HepG2 (cell line): ENCODE data around the gene GPN2. TPM values are rescaled to one million over a fixed set of nuclear protein-coding genes. Genes with fewer than 3 reads are reported as not detected.

Experiments used
- ATAC-seq: fragments of 200-7000 bp; cut with Tn5 transposase; 3 replicates; pipeline ENCODE4 v1.9.1; 2020; ENCODE audit warnings: mild to moderate bottlenecking, moderate library complexity
- BruUV-seq: library from RNA; stranded (reverse); fragments of 400-500 nt; replicated peaks from 2 replicates; lab custom pipeline; 2021; lab: Mats Ljungman, UMichigan
- CTCF ChIA-PET: fragments of 300-600 bp; formaldehyde crosslinking; extraction: SDS; loops from one replicate; lab custom pipeline; 2021; ENCODE audit warnings: low total read pairs, inconsistent platforms, low intra/inter-chr PET ratio; lab: Yijun Ruan, JAX
- POLR2A ChIA-PET: fragments of 350-600 bp; sonication (Branson Sonifier 250); formaldehyde crosslinking; loops from one replicate; lab custom pipeline; 2020; ENCODE audit warnings: antibody characterized with exemption, inconsistent platforms; lab: Yijun Ruan, JAX
- DNase-seq: peaks from one replicate; pipeline ENCODE4 v3.0.0-alpha.2; 2015; ENCODE audit warnings: low spot score
- FAIRE-seq: peaks from 3 replicates; lab custom pipeline; 2011; peaks lifted over from hg19 to GRCh38; lab: Jason Lieb, UNC
- H2AFZ ChIP-seq: one replicate; pipeline ENCODE4 v1.6.1; 2011; ENCODE audit warnings: low read length, inconsistent platforms
- H3K27ac ChIP-seq: fragments of 300-600 bp; 3 replicates; pipeline ENCODE4 v1.8.0; 2011; ENCODE audit warnings: mixed run types, mild to moderate bottlenecking, mixed read lengths, low read length, inconsistent platforms; ENCODE audit not compliant: insufficient read depth; ENCODE audit errors: extremely low read length
- H3K27me3 ChIP-seq, 2 experiments: fragments of 200-600 bp in 1 of 2; 2 replicates in 1 of 2; 3 replicates in 1 of 2; pipeline versions ENCODE4 v1.6.0 to v1.8.0; 2011; ENCODE audit warnings: low read length in 2 of 2, mild to moderate bottlenecking in 2 of 2, moderate library complexity in 2 of 2, inconsistent platforms in 1 of 2; ENCODE audit not compliant: insufficient read depth in 2 of 2, control insufficient read depth in 1 of 2
- H3K36me3 ChIP-seq, 2 experiments: fragments of 200-600 bp in 1 of 2; replicated peaks in 1 of 2; 2 replicates in 1 of 2; 3 replicates in 1 of 2; pipeline versions ENCODE4 v1.5.1 to v1.8.0; 2011; ENCODE audit warnings: low read length in 2 of 2, inconsistent platforms in 1 of 2; ENCODE audit not compliant: insufficient read depth in 2 of 2, control insufficient read depth in 1 of 2
- H3K4me1 ChIP-seq: 2 replicates; pipeline ENCODE4 v1.5.1; 2012; ENCODE audit warnings: low read length, inconsistent platforms; ENCODE audit not compliant: insufficient read depth
- H3K4me2 ChIP-seq: 2 replicates; pipeline ENCODE4 v1.6.0; 2011; ENCODE audit warnings: low read depth, low read length, inconsistent platforms
- H3K4me3 ChIP-seq, 3 experiments: fragments of 200-600 bp in 1 of 3; sonication (generic), shearing (Covaris generic) in 1 of 3; replicated peaks in 1 of 3; 2 replicates each; pipeline ENCODE4 v1.5.1; 2011 to 2016; ENCODE audit warnings: low read length in 3 of 3, inconsistent platforms in 2 of 3, low read depth in 2 of 3, mild to moderate bottlenecking in 2 of 3, control low read depth in 1 of 3, mixed read lengths in 1 of 3; ENCODE audit not compliant: insufficient read depth in 1 of 3
- H3K79me2 ChIP-seq: one replicate; pipeline ENCODE4 v1.6.1; 2011; ENCODE audit warnings: low read length, inconsistent platforms; ENCODE audit not compliant: insufficient read depth
- H3K9ac ChIP-seq: 2 replicates; pipeline ENCODE4 v1.6.0; 2011; ENCODE audit warnings: mild to moderate bottlenecking, low read depth, low read length, inconsistent platforms; ENCODE audit not compliant: insufficient read depth
- H3K9me3 ChIP-seq: 2 replicates; pipeline ENCODE4 v1.5.1; 2012; ENCODE audit warnings: mild to moderate bottlenecking, low read length
- H4K20me1 ChIP-seq: 2 replicates; pipeline ENCODE4 v1.6.0; 2011; ENCODE audit warnings: inconsistent platforms, mild to moderate bottlenecking, low read length, moderate library complexity; ENCODE audit not compliant: insufficient read depth
- MATR3 ChIP-seq: sonication (generic); formaldehyde crosslinking; IDR thresholded peaks from 2 replicates; pipeline ENCODE4 v1.4.0; 2020; ENCODE audit warnings: missing genetic modification reagents
- MBD4 ChIP-seq: IDR thresholded peaks from 2 replicates; pipeline ENCODE4 v1.6.1; 2012; ENCODE audit warnings: low read length, inconsistent platforms, borderline replicate concordance
- NONO ChIP-seq, 2 experiments: fragments of 450-650 bp in 1 of 2; sonication (generic) in 1 of 2; formaldehyde crosslinking in 1 of 2; IDR thresholded peaks in 1 of 2; conservative IDR thresholded peaks in 1 of 2; 2 replicates each; pipeline versions ENCODE4 v1.6.1 to v1.8.0; 2017 to 2022; ENCODE audit warnings: mild to moderate bottlenecking in 1 of 2, missing genetic modification reagents in 1 of 2, moderate library complexity in 1 of 2
- PATZ1 ChIP-seq: sonication (generic); formaldehyde crosslinking; IDR thresholded peaks from 2 replicates; pipeline ENCODE4 v1.4.0; 2020; ENCODE audit warnings: missing genetic modification reagents
- ZNF232 ChIP-seq: sonication (generic); formaldehyde crosslinking; IDR thresholded peaks from 2 replicates; pipeline ENCODE4 v1.4.0; 2020; ENCODE audit warnings: missing genetic modification reagents, borderline replicate concordance
- ZNF256 ChIP-seq: sonication (generic); formaldehyde crosslinking; conservative IDR thresholded peaks from 2 replicates; pipeline ENCODE4 v1.4.0; 2020; ENCODE audit warnings: missing genetic modification reagents
- ZNF562 ChIP-seq: sonication (generic); formaldehyde crosslinking; IDR thresholded peaks from 2 replicates; pipeline ENCODE4 v1.8.0; 2022; ENCODE audit warnings: missing genetic modification reagents, borderline replicate concordance
- ZNF761 ChIP-seq: sonication (generic); formaldehyde crosslinking; conservative IDR thresholded peaks from 2 replicates; pipeline ENCODE4 v1.4.0; 2020; ENCODE audit warnings: mild to moderate bottlenecking, missing genetic modification reagents
- ZNF780A ChIP-seq: sonication (generic); formaldehyde crosslinking; IDR thresholded peaks from 2 replicates; pipeline ENCODE4 v1.8.0; 2022; ENCODE audit warnings: mild to moderate bottlenecking, missing genetic modification reagents, moderate library complexity
- WGBS: methylation state at CpG from one replicate; pipeline ENCODE4 v1.1.6; 2017; ENCODE audit warnings: low lambda C conversion rate; 5-methylcytosine and 5-hydroxymethylcytosine counted together
- in situ Hi-C: cut with HindIII; loops from 2 replicates; pipeline ENCODE4 v1.10.0; 2017; ENCODE audit warnings: low pct_unique_long_range_greater_than_20kb; ENCODE audit not compliant: extremely low pct_ligation_motif_present
- intact Hi-C: fragments of 100-400 bp; cut with micrococcal nuclease; formaldehyde crosslinking; loops from one replicate; pipeline ENCODE4 v1.10.0; 2022; ENCODE audit not compliant: unreplicated experiment
- polyA plus RNA-seq, 8 experiments: library from polyadenylated mRNA; depleted of rRNA in 3 of 8; stranded (reverse) in 7 of 8; unstranded in 1 of 8; fragments of >200 nt; fragmentation: Illumina TruSeq in 4 of 8; extraction: Trizol in 4 of 8; gene quantifications; 2 replicates each; pipeline versions ENCODE4 v1.2.1 to v1.2.3, GENCODE V29; 2011 to 2016; ENCODE audit warnings: low read depth in 4 of 8, missing spikeins in 1 of 8, mixed read lengths in 1 of 8; ENCODE audit not compliant: insufficient read depth in 1 of 8
- total RNA-seq, 5 experiments: library from RNA; depleted of rRNA; stranded (reverse); fragments of >200 nt; fragmentation: Illumina TruSeq; extraction: Trizol; gene quantifications; 2 replicates each; pipeline ENCODE4 v1.2.3, GENCODE V29; 2016; ENCODE audit warnings: low read depth in 1 of 5
- TF ChIP-seq, protein P1 (sequence below): sonication (generic); formaldehyde crosslinking; IDR thresholded peaks from 2 replicates; pipeline ENCODE4 v1.4.0; 2020; ENCODE audit warnings: missing genetic modification reagents, borderline replicate concordance
- TF ChIP-seq, protein P2 (sequence below): sonication (generic); formaldehyde crosslinking; IDR thresholded peaks from 2 replicates; pipeline ENCODE4 v1.5.1; 2020; ENCODE audit warnings: mild to moderate bottlenecking, missing genetic modification reagents

Gene GPN2
- total and polyA plus RNA-seq, 2 of the 13 experiments (the other 11 are each of a cell fraction or from before 2014, with no cell fraction given): 19.3 to 38.9 TPM

- H3K36me3 ChIP-seq: peaks cover 19 to 33% of the 10 kb centered on the region in 2 experiments
- no peaks in the 10 kb centered on the region for H3K27me3 ChIP-seq
- no peaks in the 10 kb centered on the region for H3K9me3 ChIP-seq
- no peak overlapping the region for H2AFZ ChIP-seq
- intact Hi-C loops: no loop called here
- 96% methylated on average over 4 of the region's 4 CpGs for WGBS
- ATAC-seq: no peak
- in situ Hi-C loops: no loop called here
- DNase-seq: no peak
- CTCF ChIA-PET: no interaction called here
- no peaks in the 10 kb centered on the region for H4K20me1 ChIP-seq
- no peaks in the 10 kb centered on the region for H3K4me1 ChIP-seq
- POLR2A ChIA-PET: no interaction called here
- no TSS peak for BruUV-seq
- TF ChIP-seq ZNF780A (CRISPR knock-in tag): no peak
- TF ChIP-seq MATR3 (CRISPR knock-in tag): no peak
- no peak for TF ChIP-seq ZNF256
- TF ChIP-seq, protein P1, sequence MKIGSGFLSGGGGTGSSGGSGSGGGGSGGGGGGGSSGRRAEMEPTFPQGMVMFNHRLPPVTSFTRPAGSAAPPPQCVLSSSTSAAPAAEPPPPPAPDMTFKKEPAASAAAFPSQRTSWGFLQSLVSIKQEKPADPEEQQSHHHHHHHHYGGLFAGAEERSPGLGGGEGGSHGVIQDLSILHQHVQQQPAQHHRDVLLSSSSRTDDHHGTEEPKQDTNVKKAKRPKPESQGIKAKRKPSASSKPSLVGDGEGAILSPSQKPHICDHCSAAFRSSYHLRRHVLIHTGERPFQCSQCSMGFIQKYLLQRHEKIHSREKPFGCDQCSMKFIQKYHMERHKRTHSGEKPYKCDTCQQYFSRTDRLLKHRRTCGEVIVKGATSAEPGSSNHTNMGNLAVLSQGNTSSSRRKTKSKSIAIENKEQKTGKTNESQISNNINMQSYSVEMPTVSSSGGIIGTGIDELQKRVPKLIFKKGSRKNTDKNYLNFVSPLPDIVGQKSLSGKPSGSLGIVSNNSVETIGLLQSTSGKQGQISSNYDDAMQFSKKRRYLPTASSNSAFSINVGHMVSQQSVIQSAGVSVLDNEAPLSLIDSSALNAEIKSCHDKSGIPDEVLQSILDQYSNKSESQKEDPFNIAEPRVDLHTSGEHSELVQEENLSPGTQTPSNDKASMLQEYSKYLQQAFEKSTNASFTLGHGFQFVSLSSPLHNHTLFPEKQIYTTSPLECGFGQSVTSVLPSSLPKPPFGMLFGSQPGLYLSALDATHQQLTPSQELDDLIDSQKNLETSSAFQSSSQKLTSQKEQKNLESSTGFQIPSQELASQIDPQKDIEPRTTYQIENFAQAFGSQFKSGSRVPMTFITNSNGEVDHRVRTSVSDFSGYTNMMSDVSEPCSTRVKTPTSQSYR: no peak
- no peak for TF ChIP-seq ZNF562 (CRISPR knock-in tag)
- no peak for TF ChIP-seq ZNF232 (CRISPR knock-in tag)
- TF ChIP-seq, all 625 proteins: peak for 0
- Histone ChIP-seq H3K4me3 (no peak overlapping the region), H3K9ac (no peak overlapping the region), H3K27ac (no peak overlapping the region), H3K79me2 (no peaks in the 10 kb centered on the region), H3K4me2 (no peak overlapping the region)
- no peak for FAIRE-seq
Observed at GRCh38 chr1:26855636-26856035, 34.4 kb downstream of the GPN2 start.

DNA sequence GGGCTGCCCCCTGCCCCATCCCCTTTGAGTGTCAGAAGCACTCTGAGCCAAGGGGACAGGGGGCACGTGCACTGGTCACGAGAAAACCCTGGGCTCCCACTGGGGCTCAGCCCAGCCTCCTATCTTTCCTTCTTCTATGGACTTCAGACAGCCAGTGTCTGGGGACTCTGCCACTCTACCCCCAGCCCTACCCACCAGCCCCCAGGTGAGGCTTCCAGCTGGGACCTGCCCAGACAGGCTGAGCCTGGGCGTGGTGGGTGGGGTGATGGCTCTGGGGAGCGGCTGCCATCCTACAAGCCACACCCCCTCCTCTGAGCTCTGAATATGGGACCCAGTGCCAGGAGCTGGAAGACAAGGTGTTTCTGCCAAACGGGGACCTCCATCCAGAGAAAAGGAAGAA is 35.2 kb downstream of the GPN2 start:
- POLR2A ChIA-PET: no interaction called here
- intact Hi-C loops: no loop called here
- no peak for TF ChIP-seq PATZ1
- no peak for TF ChIP-seq ZNF761
- TF ChIP-seq, protein P2, sequence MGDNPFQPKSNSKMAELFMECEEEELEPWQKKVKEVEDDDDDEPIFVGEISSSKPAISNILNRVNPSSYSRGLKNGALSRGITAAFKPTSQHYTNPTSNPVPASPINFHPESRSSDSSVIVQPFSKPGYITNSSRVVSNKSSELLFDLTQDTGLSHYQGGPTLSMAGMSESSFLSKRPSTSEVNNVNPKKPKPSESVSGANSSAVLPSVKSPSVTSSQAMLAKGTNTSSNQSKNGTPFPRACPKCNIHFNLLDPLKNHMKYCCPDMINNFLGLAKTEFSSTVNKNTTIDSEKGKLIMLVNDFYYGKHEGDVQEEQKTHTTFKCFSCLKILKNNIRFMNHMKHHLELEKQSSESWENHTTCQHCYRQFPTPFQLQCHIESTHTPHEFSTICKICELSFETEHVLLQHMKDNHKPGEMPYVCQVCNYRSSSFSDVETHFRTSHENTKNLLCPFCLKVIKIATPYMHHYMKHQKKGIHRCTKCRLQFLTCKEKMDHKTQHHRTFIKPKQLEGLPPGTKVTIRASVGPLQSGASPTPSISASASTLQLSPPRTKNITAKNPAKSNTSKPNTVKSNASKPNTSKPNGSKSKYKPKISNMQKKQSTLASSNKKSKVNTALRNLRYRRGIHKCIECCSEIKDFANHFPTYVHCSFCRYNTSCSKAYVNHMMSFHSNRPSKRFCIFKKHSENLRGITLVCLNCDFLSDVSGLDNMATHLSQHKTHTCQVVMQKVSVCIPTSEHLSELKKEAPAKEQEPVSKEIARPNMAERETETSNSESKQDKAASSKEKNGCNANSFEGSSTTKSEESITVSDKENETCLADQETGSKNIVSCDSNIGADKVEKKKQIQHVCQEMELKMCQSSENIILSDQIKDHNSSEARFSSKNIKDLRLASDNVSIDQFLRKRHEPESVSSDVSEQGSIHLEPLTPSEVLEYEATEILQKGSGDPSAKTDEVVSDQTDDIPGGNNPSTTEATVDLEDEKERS (CRISPR knock-in tag): no peak
- no peak for TF ChIP-seq NONO (IDR thresholded peaks at IDR 0.05)
- no peak for TF ChIP-seq NONO (CRISPR knock-in tag; conservative IDR thresholded peaks at IDR 0.05)
- no peak for TF ChIP-seq MBD4

More for the DNA sequence above, 35.2 kb downstream of the GPN2 start:
- H3K27ac ChIP-seq: no peak overlapping the region
- no peaks in the 10 kb centered on the region for H3K4me1 ChIP-seq
- no peak overlapping the region for H3K4me2 ChIP-seq
- no peak overlapping the region for H3K9ac ChIP-seq
- H4K20me1 ChIP-seq: no peaks in the 10 kb centered on the region
- no TSS peak for BruUV-seq
- H3K4me3 ChIP-seq: no peak overlapping the region
- H3K9me3 ChIP-seq: no peaks in the 10 kb centered on the region
- DNase-seq: no peak
- no peak for FAIRE-seq
- CTCF ChIA-PET: no interaction called here
- in situ Hi-C loops: no loop called here
- 96% methylated on average over 5 of the region's 5 CpGs for WGBS
- peaks cover 25 to 40% of the 10 kb centered on the region in 2 experiments for H3K36me3 ChIP-seq
- ATAC-seq: no peak
- H3K27me3 ChIP-seq: no peaks in the 10 kb centered on the region
- no peak overlapping the region for H2AFZ ChIP-seq
- no peaks in the 10 kb centered on the region for H3K79me2 ChIP-seq
